Measurements from ENCODE around the gene STK40. TPM values are rescaled to one million over a fixed set of nuclear protein-coding genes. Genes with fewer than 3 reads are reported as not detected.

Gene STK40
- total RNA-seq, 1 donor, result 16.9 TPM

DNA sequence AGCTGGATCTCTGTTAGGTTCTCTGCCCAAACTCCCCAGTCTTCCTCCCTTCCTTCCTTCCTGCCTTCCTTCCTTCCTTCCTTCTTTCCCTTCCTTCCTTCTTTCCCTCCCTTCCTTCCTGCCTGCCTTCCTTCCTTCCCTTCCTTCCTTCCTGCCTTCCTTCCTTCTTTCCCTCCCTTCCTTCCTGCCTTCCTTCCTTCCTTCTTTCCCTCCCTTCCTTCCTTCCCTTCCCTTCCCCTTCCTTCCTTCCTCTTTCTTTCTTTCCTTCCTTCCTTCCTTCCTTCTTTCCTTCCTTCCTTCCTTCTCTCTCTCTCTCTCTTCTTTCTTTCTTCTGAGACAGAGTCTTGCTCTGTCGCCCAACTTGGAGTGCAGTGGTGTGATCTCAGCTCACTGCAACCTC, 20.7 kb upstream of the STK40 start:
- Histone ChIP-seq H3K9me3 (ENCODE audit: low read depth, low read length) (no peaks in the 10 kb centered on the region), H3K4me3 (ENCODE audit: low read length) (no peak overlapping the region), H3K4me1 (ENCODE audit: insufficient read depth, low read length) (peaks cover 12% of the 10 kb centered on the region)

GRCh38 chr1:36402504-36402890, 16.8 kb upstream of the STK40 start:
- Histone ChIP-seq H3K9me3 (ENCODE audit: low read depth, low read length) (no peaks in the 10 kb centered on the region), H3K27me3 (ENCODE audit: insufficient read depth, low read length) (no peaks in the 10 kb centered on the region), H3K4me1 (ENCODE audit: insufficient read depth, low read length) (peaks cover 42% of the 10 kb centered on the region), H3K4me3 (ENCODE audit: low read length) (no peak overlapping the region)

More for the DNA sequence above, 20.7 kb upstream of the STK40 start:
- no peaks in the 10 kb centered on the region for H3K27me3 ChIP-seq (ENCODE audit: insufficient read depth, low read length)

DNA sequence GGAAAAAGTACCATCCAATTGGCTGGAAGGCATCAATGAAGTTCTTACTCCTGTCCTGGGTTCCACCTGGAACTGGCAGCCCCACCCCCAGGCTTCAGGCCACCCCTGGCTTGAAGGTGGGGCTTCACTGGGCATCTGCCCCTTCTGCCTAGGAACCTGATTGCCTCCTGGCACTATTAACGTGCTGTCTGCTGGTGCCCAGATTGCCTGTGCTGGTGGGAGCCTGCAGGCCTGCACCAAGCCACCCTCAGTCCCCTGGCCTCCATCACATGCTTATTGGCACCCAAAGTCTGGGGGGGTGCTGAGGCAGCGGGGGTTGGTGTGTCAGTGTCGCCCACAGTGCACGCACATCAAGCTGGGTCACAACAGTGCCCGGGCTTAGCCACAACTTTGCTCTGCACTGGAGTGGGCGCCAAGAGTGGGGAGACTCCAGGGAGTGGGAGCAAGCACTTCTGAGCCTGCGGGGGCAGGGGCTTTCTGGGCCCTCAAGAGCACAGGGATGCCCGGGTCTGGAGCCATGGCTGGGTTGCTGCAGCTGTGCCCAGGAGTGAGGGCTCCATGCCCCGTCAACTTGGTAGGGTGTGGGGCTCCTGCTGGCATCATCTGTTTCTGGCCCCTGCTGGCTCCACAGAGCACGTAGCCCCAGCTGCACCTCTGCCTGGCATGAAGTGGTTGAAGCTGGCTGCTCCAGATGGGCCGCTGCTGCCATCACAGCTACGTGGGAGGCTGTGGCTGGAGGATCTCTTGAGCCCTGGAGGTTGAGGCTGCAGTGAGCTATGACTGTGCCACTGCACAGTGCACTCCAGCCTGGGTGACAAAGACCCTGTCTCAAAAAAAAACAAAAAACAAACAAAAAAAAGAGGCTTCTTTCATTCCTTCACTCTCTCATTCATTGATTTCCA, 16.1 kb upstream of the STK40 start:
- peak overlapping the region; percentile 25 for H3K4me3 ChIP-seq (ENCODE audit: low read length)
- no peaks in the 10 kb centered on the region for H3K9me3 ChIP-seq (ENCODE audit: low read depth, low read length)
- no peaks in the 10 kb centered on the region for H3K27me3 ChIP-seq (ENCODE audit: insufficient read depth, low read length)
- peaks cover 46% of the 10 kb centered on the region for H3K4me1 ChIP-seq (ENCODE audit: insufficient read depth, low read length)

DNA sequence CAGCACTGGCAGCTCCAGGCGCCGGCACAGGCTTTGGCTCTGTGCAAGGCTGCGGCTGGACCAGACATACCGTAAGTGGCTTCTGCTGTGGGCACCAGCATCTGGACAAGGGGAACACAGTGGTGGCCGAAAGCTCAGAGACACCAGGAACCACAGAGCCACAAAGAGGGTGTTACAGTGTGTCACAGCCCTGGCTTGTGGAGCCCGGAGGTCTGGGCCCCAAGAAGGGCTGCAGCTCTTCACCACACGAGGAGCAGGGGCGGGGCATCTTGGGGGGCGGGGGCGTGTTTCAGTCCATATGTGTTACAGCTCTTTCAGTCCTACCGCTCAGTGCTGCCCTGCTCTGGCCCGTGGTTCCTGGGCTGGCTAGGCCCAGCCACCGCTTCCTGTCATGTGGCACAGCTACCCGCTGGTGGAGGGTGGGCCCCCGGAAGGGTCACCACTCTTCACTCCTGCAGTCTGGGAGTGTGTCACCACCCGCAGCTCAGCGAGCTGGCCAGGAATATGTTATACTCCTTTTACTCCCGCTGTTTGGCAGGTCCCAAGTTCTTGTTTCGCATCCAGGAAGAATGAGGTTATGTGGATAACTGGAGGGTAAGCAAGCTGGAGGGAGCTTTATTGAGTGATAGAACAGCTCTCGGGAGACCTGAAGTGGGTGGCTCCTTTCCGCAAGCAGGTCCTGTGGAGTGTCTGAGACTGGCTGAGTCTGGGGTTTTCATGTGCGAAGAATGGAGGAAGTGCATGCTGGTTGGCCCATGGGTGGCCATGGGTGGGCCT, 15.3 kb upstream of the STK40 start:
- Histone ChIP-seq H3K27me3 (ENCODE audit: insufficient read depth, low read length) (no peaks in the 10 kb centered on the region), H3K4me3 (ENCODE audit: low read length) (peak overlapping the region; percentile 25), H3K9me3 (ENCODE audit: low read depth, low read length) (no peaks in the 10 kb centered on the region), H3K4me1 (ENCODE audit: insufficient read depth, low read length) (peaks cover 54% of the 10 kb centered on the region)

GRCh38 chr1:36400514-36400824, 14.7 kb upstream of the STK40 start:
- H3K9me3 ChIP-seq (ENCODE audit: low read depth, low read length), result no peaks in the 10 kb centered on the region
- H3K27me3 ChIP-seq (ENCODE audit: insufficient read depth, low read length), result no peaks in the 10 kb centered on the region
- H3K4me3 ChIP-seq (ENCODE audit: low read length), result no peak overlapping the region
- H3K4me1 ChIP-seq (ENCODE audit: insufficient read depth, low read length), result peaks cover 54% of the 10 kb centered on the region

GRCh38 chr1:36398370-36398977, 12.8 kb upstream of the STK40 start:
- Histone ChIP-seq H3K4me3 (ENCODE audit: low read length) (no peak overlapping the region), H3K27me3 (ENCODE audit: insufficient read depth, low read length) (no peaks in the 10 kb centered on the region), H3K9me3 (ENCODE audit: low read depth, low read length) (no peaks in the 10 kb centered on the region), H3K4me1 (ENCODE audit: insufficient read depth, low read length) (peaks cover 54% of the 10 kb centered on the region)

GRCh38 chr1:36397378-36398230, 11.9 kb upstream of the STK40 start, which contains the start of gene LSM10:
TSS of gene LSM10 (minus strand) at chr1:36397908. CDS start at chr1:36394129, 3,779 bp downstream.
- Histone ChIP-seq H3K4me1 (ENCODE audit: insufficient read depth, low read length) (peaks cover 54% of the 10 kb centered on the region), H3K9me3 (ENCODE audit: low read depth, low read length) (no peaks in the 10 kb centered on the region), H3K27me3 (ENCODE audit: insufficient read depth, low read length) (no peaks in the 10 kb centered on the region), H3K4me3 (ENCODE audit: low read length) (peak within 1 kb of the TSS; percentile 83)

DNA sequence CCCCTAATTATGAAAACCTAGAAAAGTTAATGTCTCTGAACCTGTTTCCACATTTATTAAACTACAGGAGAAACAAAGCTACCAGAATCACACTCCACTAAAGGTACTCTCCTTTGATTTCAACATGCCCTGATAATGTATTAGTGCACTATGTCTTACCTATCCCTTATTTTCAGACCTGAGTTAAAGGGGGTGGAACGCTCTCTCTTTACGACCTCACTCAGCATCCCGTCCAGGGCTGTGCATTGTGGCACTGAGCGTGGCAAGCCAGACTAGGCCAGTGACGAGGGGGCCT, 11.3 kb upstream of the STK40 start:
- peak overlapping the region; percentile 83 for H3K4me3 ChIP-seq (ENCODE audit: low read length)
- H3K27me3 ChIP-seq (ENCODE audit: insufficient read depth, low read length), result no peaks in the 10 kb centered on the region
- H3K9me3 ChIP-seq (ENCODE audit: low read depth, low read length), result no peaks in the 10 kb centered on the region
- H3K4me1 ChIP-seq (ENCODE audit: insufficient read depth, low read length), result peaks cover 53% of the 10 kb centered on the region

GRCh38 chr1:36396359-36396758, 10.6 kb upstream of the STK40 start:
- no peak overlapping the region for H3K4me3 ChIP-seq (ENCODE audit: low read length)
- no peaks in the 10 kb centered on the region for H3K27me3 ChIP-seq (ENCODE audit: insufficient read depth, low read length)
- no peaks in the 10 kb centered on the region for H3K9me3 ChIP-seq (ENCODE audit: low read depth, low read length)
- peaks cover 52% of the 10 kb centered on the region for H3K4me1 ChIP-seq (ENCODE audit: insufficient read depth, low read length)

DNA sequence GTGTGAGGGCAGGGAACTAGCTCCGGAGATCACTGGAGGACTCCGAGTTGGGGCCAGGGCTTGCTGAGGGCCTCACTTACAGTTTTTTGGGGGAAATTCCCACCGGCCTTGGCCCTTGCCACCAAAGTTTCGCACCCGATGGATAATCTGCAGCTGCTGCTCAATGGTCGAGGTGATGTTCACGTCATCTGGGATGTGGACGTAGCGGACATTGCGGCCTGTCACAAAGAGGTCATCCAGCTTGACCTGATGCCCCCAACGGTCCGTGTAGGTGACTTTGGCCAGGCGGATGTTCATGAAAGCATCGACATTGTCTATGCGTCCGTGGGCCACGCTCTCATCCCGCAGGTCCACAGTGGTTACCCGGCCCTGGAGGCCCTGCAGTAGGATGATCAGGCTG, 8.0 kb upstream of the STK40 start:
- Histone ChIP-seq H3K27me3 (ENCODE audit: insufficient read depth, low read length) (no peaks in the 10 kb centered on the region), H3K9me3 (ENCODE audit: low read depth, low read length) (no peaks in the 10 kb centered on the region), H3K4me3 (ENCODE audit: low read length) (no peak overlapping the region), H3K4me1 (ENCODE audit: insufficient read depth, low read length) (peaks cover 59% of the 10 kb centered on the region)

- no peaks in the 10 kb centered on the region for H3K27me3 ChIP-seq (ENCODE audit: insufficient read depth, low read length)
- peaks cover 59% of the 10 kb centered on the region for H3K4me1 ChIP-seq (ENCODE audit: insufficient read depth, low read length)
- no peaks in the 10 kb centered on the region for H3K9me3 ChIP-seq (ENCODE audit: low read depth, low read length)
- no peak overlapping the region for H3K4me3 ChIP-seq (ENCODE audit: low read length)
Observed at GRCh38 chr1:36392836-36393235, 7.1 kb upstream of the STK40 start.

DNA sequence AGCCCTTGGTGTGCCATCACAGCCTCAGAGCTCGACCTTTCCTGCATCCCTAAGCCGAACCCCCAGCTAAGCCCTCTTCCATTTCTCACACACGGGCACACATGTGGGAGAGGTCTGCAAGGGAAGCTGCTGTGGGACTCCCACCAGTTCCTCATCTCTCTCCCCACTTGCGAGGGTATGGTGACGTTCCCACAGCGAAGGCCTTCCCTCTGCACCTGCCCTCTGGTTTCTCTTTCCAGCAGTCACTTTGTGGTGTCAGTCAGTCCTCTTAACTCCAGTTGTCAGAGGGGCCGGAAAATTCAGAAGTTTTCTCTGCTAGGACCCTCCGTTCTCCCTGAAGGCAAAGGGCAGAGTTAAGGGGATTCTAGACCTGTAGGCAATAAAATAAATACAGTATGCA, 5.5 kb upstream of the STK40 start:
- Histone ChIP-seq H3K27me3 (ENCODE audit: insufficient read depth, low read length) (no peaks in the 10 kb centered on the region), H3K4me1 (ENCODE audit: insufficient read depth, low read length) (peaks cover 64% of the 10 kb centered on the region), H3K4me3 (ENCODE audit: low read length) (no peak overlapping the region), H3K9me3 (ENCODE audit: low read depth, low read length) (no peaks in the 10 kb centered on the region)

DNA sequence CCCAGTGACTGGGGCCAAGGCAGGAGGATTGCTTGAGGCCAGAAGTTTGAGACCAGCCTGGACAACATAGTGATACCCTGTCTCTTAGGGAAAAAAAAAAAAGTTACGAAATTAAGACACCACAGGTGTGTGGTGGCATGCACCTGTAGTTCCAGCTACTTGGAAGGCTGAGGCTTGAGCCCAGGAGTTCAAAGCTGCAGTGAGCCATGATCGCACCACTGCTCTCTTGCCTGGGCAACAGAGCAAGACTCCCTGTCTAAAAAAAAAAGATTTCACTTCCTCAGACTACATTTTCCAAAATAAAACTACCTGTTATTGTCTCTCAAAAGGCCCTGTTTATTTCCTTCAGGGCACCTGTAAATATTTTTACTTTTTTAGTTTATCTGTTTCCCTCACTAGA, 4.7 kb upstream of the STK40 start:
- H3K4me3 ChIP-seq (ENCODE audit: low read length), result no peak overlapping the region
- H3K27me3 ChIP-seq (ENCODE audit: insufficient read depth, low read length), result no peaks in the 10 kb centered on the region
- H3K4me1 ChIP-seq (ENCODE audit: insufficient read depth, low read length), result peaks cover 63% of the 10 kb centered on the region
- no peaks in the 10 kb centered on the region for H3K9me3 ChIP-seq (ENCODE audit: low read depth, low read length)

DNA sequence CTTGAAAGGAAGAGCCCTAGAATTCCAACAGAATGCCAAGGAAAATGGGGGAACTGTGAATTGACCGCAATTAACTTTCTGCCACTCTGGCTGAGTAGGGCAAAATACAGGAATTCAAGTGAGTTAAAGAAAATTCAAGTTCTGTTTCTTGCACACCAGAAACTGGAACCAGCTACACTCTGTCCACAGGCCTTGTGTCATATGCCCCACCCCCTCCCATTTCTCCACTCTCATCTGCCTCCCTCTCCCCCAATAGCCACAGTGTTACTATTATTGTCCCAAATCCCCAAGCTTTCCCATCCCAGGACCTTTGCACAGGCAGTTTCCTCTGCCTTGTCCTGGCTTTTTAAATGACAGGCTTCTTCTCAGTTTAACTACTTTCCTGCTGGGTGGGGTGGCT, 4.3 kb upstream of the STK40 start:
- Histone ChIP-seq H3K4me3 (ENCODE audit: low read length) (no peak overlapping the region), H3K9me3 (ENCODE audit: low read depth, low read length) (no peaks in the 10 kb centered on the region), H3K27me3 (ENCODE audit: insufficient read depth, low read length) (no peaks in the 10 kb centered on the region), H3K4me1 (ENCODE audit: insufficient read depth, low read length) (peaks cover 63% of the 10 kb centered on the region)

- Histone ChIP-seq H3K4me3 (ENCODE audit: low read length) (no peak overlapping the region), H3K9me3 (ENCODE audit: low read depth, low read length) (no peaks in the 10 kb centered on the region), H3K4me1 (ENCODE audit: insufficient read depth, low read length) (peaks cover 70% of the 10 kb centered on the region), H3K27me3 (ENCODE audit: insufficient read depth, low read length) (no peaks in the 10 kb centered on the region)
Observed at GRCh38 chr1:36389261-36389660, 3.5 kb upstream of the STK40 start.
